Esophagus (tissue), 2 donors: ENCODE results near the gene CEP162. TPM values are rescaled to one million over a fixed set of nuclear protein-coding genes. Genes with fewer than 3 reads are reported as not detected.
"Not testable (repeated sequence)": the region's sequence is repeated elsewhere in the genome, so short reads cannot be mapped to it uniquely, and the experiment has no call there.

Source experiments
- H3K27ac ChIP-seq, 2 donors: one replicate each; pipeline ENCODE4 v1.5.1; 2013; ENCODE audit warnings: low read depth in 2 of 2, mild to moderate bottlenecking in 2 of 2, inconsistent platforms in 1 of 2, low read length in 1 of 2, moderate library complexity in 1 of 2
- H3K27me3 ChIP-seq, 2 donors: one replicate each; pipeline ENCODE4 v1.6.1; 2013; ENCODE audit warnings: low read length in 2 of 2, control low read depth in 1 of 2, mild to moderate bottlenecking in 1 of 2; ENCODE audit not compliant: insufficient read depth in 2 of 2, control insufficient read depth in 1 of 2
- H3K36me3 ChIP-seq, 2 donors: one replicate each; pipeline ENCODE4 v1.6.1; 2013; ENCODE audit warnings: low read length in 1 of 2; ENCODE audit not compliant: control insufficient read depth in 2 of 2, insufficient read depth in 2 of 2
- H3K4me1 ChIP-seq, 2 donors: one replicate each; pipeline ENCODE4 v1.6.1; 2013; ENCODE audit warnings: low read length in 1 of 2; ENCODE audit not compliant: control insufficient read depth in 2 of 2, insufficient read depth in 2 of 2
- H3K4me3 ChIP-seq, 2 donors: one replicate each; pipeline ENCODE4 v1.5.1; 2013; ENCODE audit warnings: low read length in 2 of 2, mild to moderate bottlenecking in 2 of 2, low read depth in 1 of 2, moderate library complexity in 1 of 2
- H3K9me3 ChIP-seq, 2 donors: one replicate each; pipeline ENCODE4 v1.6.1; 2013; ENCODE audit warnings: mild to moderate bottlenecking in 2 of 2, low read depth in 1 of 2, low read length in 1 of 2, moderate library complexity in 1 of 2; ENCODE audit not compliant: control insufficient read depth in 2 of 2, insufficient read depth in 1 of 2
- WGBS, 2 donors: extraction: QIAGEN DNeasy Blood & Tissue Kit; methylation state at CpG; one replicate each; pipeline ENCODE4 v1.1.7; 2013; 5-methylcytosine and 5-hydroxymethylcytosine counted together
- polyA plus RNA-seq, 2 donors: library from polyadenylated mRNA; stranded (reverse); fragments of 200-250 nt; gene quantifications; one replicate each; pipeline ENCODE4 v1.2.3, GENCODE V29; 2013
- donor health status: healthy with polysubstance abuse.
- donor health status: Bipolar disorder and iron deficiency.

Gene CEP162
- polyA plus RNA-seq, 2 donors: 2.2 to 5.0 TPM

DNA sequence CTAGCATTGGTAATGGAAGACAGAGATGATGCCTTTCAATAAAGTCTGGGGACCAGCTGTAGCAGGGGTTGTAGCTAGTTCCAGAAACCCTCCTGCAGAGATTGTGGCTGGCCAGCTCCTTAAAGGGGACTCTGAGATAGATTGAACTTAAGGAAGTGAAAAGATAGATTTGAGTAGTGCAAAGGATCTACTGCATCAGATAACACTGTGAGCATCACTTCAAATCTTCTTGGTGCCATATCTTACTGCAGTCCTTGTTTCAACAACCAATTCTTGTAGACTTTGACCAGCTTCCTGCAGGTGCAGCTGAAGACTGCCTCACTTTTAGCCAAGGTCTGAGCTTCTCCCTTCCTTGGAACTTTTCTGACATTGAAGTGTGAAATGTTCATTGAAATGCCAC, 14.8 kb upstream of the CEP162 start:
- H3K4me1 ChIP-seq: no peaks in the 10 kb centered on the region
- H3K36me3 ChIP-seq: no peaks in the 10 kb centered on the region
- no peaks in the 10 kb centered on the region for H3K27me3 ChIP-seq
- H3K27ac ChIP-seq: no peak overlapping the region
- no peaks in the 10 kb centered on the region for H3K9me3 ChIP-seq
- H3K4me3 ChIP-seq: no peak overlapping the region

DNA sequence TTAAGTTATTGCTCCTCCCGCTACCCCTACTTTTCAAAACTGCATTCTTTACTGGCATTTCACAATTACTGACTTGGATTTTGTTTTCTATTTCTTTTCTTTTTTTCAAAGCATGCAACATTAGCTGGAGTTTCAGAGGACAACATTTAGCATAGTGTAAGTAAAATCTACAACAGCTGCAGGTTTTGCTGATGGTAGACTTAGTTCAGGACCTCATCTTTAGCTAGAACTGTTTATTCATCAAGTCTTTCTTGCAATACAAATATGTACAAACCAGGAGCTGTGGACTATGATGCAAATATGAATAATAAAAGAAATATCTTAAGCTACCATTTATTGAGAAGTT, 728 bp upstream of the CEP162 start:
- Histone ChIP-seq H3K4me3 (peak overlapping the region; percentile 77 to 100), H3K9me3 (no peaks in the 10 kb centered on the region), H3K27me3 (no peaks in the 10 kb centered on the region), H3K36me3 (no peaks in the 10 kb centered on the region), H3K4me1 (no peaks in the 10 kb centered on the region), H3K27ac (no peak overlapping the region)
- 0 to 5% methylated on average over 1 of the region's 1 CpG for WGBS, 2 donors

DNA sequence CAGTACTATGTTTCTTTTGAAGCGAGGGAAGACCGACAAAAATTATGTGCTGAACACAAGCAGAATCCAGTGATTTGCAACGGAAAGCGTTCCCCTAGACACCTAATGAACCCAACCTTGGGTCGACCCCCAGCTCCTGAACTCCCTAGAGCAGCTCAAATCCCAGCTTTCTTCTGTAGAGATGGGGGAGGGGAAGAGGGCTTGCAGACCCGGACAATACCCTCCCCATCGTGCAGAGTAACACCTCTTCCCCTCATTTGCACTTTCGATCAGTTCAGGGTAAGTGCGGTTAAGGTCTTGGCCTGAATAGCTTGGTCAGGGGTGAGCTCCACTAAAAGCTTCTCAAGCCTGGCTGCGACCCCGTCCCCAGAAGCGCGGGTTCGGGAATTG, 404 bp downstream of the CEP162 start:
- no peaks in the 10 kb centered on the region for H3K9me3 ChIP-seq
- H3K4me1 ChIP-seq: no peaks in the 10 kb centered on the region
- no peaks in the 10 kb centered on the region for H3K27me3 ChIP-seq
- peak overlapping the region; percentile 77 to 100 for H3K4me3 ChIP-seq
- no peaks in the 10 kb centered on the region for H3K36me3 ChIP-seq
- WGBS, 2 donors: 2% methylated on average over 14 of the region's 14 CpGs
- peak overlapping the region in 1 of 2 donors; percentile 93 for H3K27ac ChIP-seq

DNA sequence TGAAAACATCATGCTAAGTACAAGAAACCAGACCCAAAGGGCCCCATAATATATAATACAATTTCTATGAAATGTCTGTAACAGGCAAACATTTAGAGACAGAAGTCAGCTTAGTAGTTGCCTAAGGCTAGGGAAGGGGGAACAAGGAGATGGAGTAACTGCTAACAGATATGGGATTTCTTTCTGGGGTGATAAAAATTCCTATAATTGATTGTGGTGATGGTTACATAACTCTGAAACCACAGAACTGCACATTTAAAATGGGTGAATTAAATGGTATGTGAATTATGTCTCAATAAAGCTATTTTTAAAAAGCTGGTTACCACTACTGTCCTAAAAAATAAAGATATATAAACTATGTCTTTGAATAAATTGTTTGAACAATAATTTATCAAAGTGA, 3.2 kb downstream of the CEP162 start:
- Histone ChIP-seq H3K4me1 (no peaks in the 10 kb centered on the region), H3K9me3 (no peaks in the 10 kb centered on the region), H3K4me3 (no peak overlapping the region), H3K27ac (no peak overlapping the region), H3K36me3 (peaks cover 0 to 3% of the 10 kb centered on the region in 2 donors), H3K27me3 (no peaks in the 10 kb centered on the region)

DNA sequence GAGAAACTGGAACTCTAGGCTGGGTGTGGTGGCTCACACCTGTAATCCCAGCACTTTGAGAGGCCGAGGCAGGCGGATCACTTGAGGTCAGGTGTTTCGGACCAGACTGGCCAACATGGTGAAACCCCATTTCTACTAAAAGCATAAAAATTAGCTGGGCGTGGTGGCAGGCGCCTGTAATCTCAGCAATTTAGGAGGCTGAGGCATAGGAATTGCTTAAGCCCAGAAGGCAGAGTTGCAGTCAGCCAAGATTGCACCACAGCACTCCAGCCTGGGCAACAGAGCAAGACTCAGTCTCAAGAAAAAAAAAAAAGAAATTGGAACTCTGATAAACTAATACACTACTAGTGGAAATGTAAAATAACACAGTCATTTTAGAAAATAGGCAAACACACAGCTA, 3.8 kb downstream of the CEP162 start:
- not testable (repeated sequence) for H3K9me3 ChIP-seq, H3K27ac ChIP-seq
- WGBS, 2 donors: 95 to 97% methylated on average over 5 of the region's 5 CpGs

DNA sequence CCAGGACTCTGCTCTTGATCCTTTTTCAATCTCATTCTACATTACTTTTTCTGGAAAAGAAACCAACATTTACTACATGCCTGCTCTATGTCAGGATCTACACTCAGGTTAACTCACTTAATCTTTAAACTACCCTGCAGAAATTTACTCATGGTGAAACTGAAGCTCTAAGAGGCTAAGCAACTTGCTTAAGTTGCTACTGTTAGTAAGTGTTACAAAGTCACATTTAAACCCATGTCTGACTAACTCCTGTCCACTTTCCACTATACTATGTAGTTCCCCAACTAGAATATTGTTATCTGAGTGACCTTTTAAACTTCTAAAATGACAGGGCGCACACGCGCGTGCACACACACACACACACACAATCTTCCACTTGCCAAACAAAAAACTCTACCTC, 5.0 kb downstream of the CEP162 start:
- Histone ChIP-seq H3K4me1 (no peaks in the 10 kb centered on the region), H3K36me3 (peaks cover 0 to 3% of the 10 kb centered on the region in 2 donors), H3K4me3 (no peak overlapping the region), H3K27ac (no peak overlapping the region), H3K9me3 (no peaks in the 10 kb centered on the region), H3K27me3 (no peaks in the 10 kb centered on the region)
- WGBS, 2 donors: 86 to 89% methylated on average over 4 of the region's 4 CpGs

More for the DNA sequence above, 3.8 kb downstream of the CEP162 start:
- not testable (repeated sequence) for H3K27me3 ChIP-seq, H3K4me3 ChIP-seq, H3K4me1 ChIP-seq, H3K36me3 ChIP-seq

DNA sequence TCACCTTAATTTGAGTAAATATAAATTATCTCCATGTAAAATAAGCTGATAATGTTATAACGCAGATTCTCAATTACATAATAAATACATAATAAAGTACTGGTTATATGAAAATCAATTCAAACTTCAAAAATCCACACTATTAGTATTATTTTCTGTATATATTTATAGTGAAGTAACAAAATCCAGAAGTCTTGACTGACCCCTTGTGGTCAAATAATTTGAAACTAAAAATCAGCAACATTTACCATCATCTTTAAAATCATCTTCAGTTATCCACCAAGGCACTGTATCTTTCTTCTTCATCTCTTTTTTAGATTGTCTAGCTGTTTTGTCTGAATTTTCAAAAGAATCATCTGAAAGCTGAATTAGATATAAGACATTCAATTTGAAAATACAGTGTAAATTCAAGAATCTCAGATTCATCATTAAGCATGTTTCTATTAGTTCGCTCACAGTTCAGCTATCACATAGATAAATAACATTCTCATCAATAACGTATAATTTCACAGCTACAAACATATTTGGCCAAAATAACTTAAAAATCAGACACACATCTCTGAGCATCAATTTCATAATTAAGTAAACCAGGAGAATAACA, 6.5 kb downstream of the CEP162 start:
- Histone ChIP-seq H3K36me3 (peaks cover 0 to 3% of the 10 kb centered on the region in 2 donors), H3K27me3 (no peaks in the 10 kb centered on the region), H3K27ac (no peak overlapping the region), H3K4me3 (no peak overlapping the region), H3K9me3 (no peaks in the 10 kb centered on the region), H3K4me1 (no peaks in the 10 kb centered on the region)
- WGBS, 2 donors: 73 to 83% methylated on average over 3 of the region's 3 CpGs

DNA sequence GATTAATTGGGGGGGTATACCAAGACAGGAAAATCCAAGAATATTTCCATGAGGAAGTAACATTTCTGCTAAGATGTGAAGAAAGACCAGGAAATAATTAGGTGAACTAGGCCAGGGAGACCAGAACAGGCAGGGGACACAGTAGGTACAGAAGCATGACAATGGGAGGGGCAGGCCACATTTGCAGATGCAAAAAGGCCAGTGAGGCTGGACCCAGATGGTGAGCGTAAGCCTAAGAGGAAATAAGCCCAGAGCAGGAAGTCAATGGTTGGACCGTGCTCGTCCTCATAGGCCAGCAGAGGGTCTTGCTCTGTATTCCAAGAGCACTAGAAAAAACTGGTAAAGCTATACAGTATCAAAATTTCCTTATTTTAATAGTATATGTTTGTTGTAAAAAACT, 9.4 kb downstream of the CEP162 start:
- Histone ChIP-seq H3K36me3 (peaks cover 0 to 3% of the 10 kb centered on the region in 2 donors), H3K4me1 (no peaks in the 10 kb centered on the region), H3K9me3 (no peaks in the 10 kb centered on the region), H3K27me3 (no peaks in the 10 kb centered on the region), H3K4me3 (no peak overlapping the region), H3K27ac (no peak overlapping the region)
- 82 to 88% methylated on average over 3 of the region's 3 CpGs for whole genome bisulfite sequencing, 2 donors

DNA sequence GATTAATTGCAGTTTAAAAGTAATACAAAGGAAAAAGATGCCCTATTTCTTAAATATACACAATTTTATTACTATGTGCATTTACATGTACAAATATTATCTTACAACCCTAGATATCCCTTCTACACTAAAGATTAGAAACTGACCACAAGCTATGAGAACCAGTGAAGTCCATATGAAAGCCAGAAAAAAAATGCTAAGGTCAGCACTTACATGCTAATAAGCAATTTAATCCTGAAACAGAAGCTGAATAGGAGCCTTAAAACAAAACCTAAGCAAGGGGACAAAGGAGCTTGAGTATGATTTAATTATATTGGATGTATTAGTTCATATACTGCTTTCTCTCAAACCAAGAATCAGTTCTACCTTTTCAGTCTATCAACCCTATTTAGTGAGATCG, 14.2 kb downstream of the CEP162 start:
- H3K36me3 ChIP-seq: no peaks in the 10 kb centered on the region
- H3K4me1 ChIP-seq: no peaks in the 10 kb centered on the region
- 84 to 93% methylated on average over 1 of the region's 1 CpG for WGBS, 2 donors

DNA sequence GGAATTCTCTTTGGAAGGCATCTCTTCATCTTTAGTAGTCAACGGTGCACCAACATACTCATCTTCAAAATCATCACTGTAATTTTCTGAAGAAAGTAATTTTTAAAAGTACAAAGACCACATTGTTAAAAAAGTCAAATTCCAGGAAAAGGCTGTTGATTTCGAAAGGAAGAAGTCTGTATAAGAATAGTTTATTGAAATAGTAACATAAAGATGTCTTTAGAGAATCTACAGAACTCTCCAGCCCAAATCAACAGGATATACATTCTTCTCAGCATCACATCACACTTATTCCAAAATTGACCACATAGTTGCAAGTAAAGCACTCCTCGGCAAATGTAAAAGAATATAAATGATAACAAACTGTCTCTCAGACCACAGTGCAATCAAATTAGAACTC, 23.4 kb downstream of the CEP162 start:
- H3K9me3 ChIP-seq: no peaks in the 10 kb centered on the region
- no peaks in the 10 kb centered on the region for H3K36me3 ChIP-seq
- 89 to 94% methylated on average over 3 of the region's 3 CpGs for WGBS, 2 donors
- no peak overlapping the region for H3K27ac ChIP-seq
- no peaks in the 10 kb centered on the region for H3K4me1 ChIP-seq
- H3K4me3 ChIP-seq: no peak overlapping the region
- H3K27me3 ChIP-seq: no peaks in the 10 kb centered on the region

More for the DNA sequence above, 14.2 kb downstream of the CEP162 start:
- no peak overlapping the region for H3K27ac ChIP-seq
- H3K9me3 ChIP-seq: no peaks in the 10 kb centered on the region
- no peak overlapping the region for H3K4me3 ChIP-seq
- no peaks in the 10 kb centered on the region for H3K27me3 ChIP-seq
